Mesodermal cell (in vitro differentiated cells): ENCODE data around the gene TREH.
"Not testable (repeated sequence)": the region's sequence is repeated elsewhere in the genome, so short reads cannot be mapped to it uniquely, and the experiment has no call there.

Source experiments
- H3K27ac ChIP-seq: 2 replicates; pipeline ENCODE4 v1.7.0; 2013; ENCODE audit warnings: mild to moderate bottlenecking, low read depth, low read length, moderate library complexity; ENCODE audit not compliant: severe bottlenecking
- H3K36me3 ChIP-seq: 2 replicates; pipeline ENCODE4 v1.7.1; 2013; ENCODE audit warnings: mild to moderate bottlenecking, low read length, moderate library complexity; ENCODE audit not compliant: control insufficient read depth, insufficient read depth
- H3K4me1 ChIP-seq: one replicate; pipeline ENCODE4 v1.7.1; 2013; ENCODE audit warnings: mild to moderate bottlenecking, low read length; ENCODE audit not compliant: insufficient read depth, control insufficient read depth, poor library complexity, severe bottlenecking
- H3K4me3 ChIP-seq: 2 replicates; pipeline ENCODE4 v1.7.0; 2013; ENCODE audit warnings: low read length, control low read depth, mild to moderate bottlenecking; ENCODE audit not compliant: insufficient read depth, poor library complexity, severe bottlenecking; ENCODE audit errors: extremely low read depth
- H3K9me3 ChIP-seq: 2 replicates; pipeline ENCODE4 v1.7.1; 2013; ENCODE audit warnings: mild to moderate bottlenecking, low read length, moderate library complexity; ENCODE audit not compliant: control insufficient read depth
- WGBS, 2 experiments: methylation state at CpG; one replicate each; pipeline ENCODE4 v1.1.5; 2013; ENCODE audit warnings: missing lambda C conversion rate in 2 of 2; ENCODE audit not compliant: insufficient coverage in 2 of 2; 5-methylcytosine and 5-hydroxymethylcytosine counted together

The TREH gene

GRCh38 chr11:118715245-118715831 is 35.9 kb upstream of the TREH start:
- Histone ChIP-seq H3K9me3 (no peaks in the 10 kb centered on the region), H3K27ac (peak overlapping the region; percentile 70), H3K4me3 (no peak overlapping the region), H3K4me1 (peaks cover 3% of the 10 kb centered on the region), H3K36me3 (no peaks in the 10 kb centered on the region)
- WGBS, 2 experiments: 40 to 50% methylated on average over 2 to 3 of the region's 5 CpGs

DNA sequence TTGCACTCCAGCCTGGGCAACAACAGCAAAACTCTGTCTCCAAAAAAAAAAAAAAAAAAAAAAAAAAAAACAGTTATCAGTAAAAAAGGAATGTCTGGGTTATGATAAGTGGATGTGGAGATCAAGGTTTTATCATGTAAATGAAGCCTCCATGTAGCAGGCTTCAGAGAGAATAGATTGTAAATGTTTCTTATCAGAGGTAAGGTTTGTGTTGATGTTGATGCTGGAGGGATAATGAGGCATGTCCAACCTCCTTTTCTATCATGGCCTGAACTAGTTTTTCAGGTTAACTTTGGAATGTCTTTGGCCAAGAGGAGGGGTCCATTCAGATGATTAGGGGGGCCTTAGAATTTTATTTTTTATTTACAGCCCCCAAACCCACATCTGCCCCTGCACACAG is 35.4 kb upstream of the TREH start:
- H3K4me3 ChIP-seq: no peak overlapping the region
- H3K9me3 ChIP-seq: no peaks in the 10 kb centered on the region
- H3K27ac ChIP-seq: no peak overlapping the region
- H3K4me1 ChIP-seq: peaks cover 3% of the 10 kb centered on the region
- H3K36me3 ChIP-seq: no peaks in the 10 kb centered on the region

DNA sequence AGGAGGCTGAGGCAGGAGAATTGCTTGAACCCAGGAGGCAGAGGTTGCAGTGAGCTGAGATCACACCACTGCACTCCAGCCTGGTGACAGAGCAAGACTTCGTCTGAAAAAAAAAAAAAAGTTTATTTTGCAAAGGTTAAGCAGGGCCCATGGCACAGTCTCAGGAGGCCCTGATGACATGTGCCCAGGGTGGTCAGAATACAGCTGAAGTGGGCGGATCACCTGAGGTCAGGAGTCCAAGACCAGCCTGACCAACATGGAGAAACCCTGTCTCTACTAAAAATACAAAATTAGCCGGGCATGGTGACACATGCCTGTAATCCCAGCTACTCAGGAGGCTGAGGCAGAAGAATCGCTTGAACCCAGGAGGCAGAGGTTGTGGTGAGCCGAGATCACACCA is 35.0 kb upstream of the TREH start:
- not testable (repeated sequence) for H3K36me3 ChIP-seq, H3K4me3 ChIP-seq, H3K27ac ChIP-seq, H3K4me1 ChIP-seq, H3K9me3 ChIP-seq
- WGBS, 2 experiments: 89% methylated on average over 2 of the region's 5 CpGs; no CpG with 5 or more reads in 1 of the 2 experiments

- H3K9me3 ChIP-seq: no peaks in the 10 kb centered on the region
- H3K36me3 ChIP-seq: no peaks in the 10 kb centered on the region
- no peaks in the 10 kb centered on the region for H3K4me1 ChIP-seq
- WGBS, 2 experiments: 79 to 92% methylated on average over 2 to 4 of the region's 6 CpGs
- H3K27ac ChIP-seq: no peak overlapping the region
- no peak overlapping the region for H3K4me3 ChIP-seq
These were observed 28.8 kb upstream of the TREH start for GRCh38 chr11:118708296-118708695.

GRCh38 chr11:118706546-118706825 is 27.0 kb upstream of the TREH start:
- H3K9me3 ChIP-seq: no peaks in the 10 kb centered on the region
- H3K36me3 ChIP-seq: no peaks in the 10 kb centered on the region
- no peaks in the 10 kb centered on the region for H3K4me1 ChIP-seq
- H3K27ac ChIP-seq: no peak overlapping the region
- no peak overlapping the region for H3K4me3 ChIP-seq
- 92 to 96% methylated on average over 6 of the region's 7 CpGs for WGBS, 2 experiments

DNA sequence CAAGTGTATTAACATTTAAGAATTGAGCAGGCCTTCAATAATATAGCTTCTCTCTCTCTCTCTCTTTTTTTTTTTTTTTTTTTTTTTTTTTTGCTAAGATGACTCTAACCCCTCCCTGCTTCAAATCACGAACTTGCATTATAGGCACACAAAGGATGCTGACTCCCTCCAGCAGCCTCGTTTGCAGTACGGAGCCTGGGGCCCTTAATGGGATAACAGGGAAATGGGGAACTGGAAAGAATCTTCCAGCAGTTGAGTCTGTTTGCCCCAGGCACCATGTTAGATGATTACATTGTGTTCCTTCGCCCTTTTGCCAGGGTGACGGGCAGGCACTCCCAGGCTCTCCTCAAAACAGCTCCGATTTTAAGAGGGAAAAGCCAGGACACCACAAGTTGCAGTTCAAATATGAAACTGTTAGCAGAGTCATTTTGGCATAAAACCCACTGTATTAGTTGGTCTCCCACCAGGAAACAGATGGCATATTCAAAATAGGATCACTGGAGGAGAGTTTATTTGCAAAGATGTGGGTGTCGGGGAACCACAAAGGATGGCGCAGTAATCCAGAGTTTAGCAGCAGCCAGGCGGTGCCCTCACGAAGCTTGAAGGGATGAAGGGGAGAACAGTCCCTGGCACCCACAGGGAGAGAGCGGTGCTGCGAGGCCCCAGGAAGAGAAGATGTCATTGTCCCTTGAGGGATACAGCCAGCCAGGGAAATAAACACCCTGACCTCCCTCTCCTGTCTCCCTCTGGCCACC is 26.5 kb upstream of the TREH start:
- Histone ChIP-seq H3K27ac (no peak overlapping the region), H3K36me3 (no peaks in the 10 kb centered on the region), H3K4me3 (no peak overlapping the region), H3K4me1 (no peaks in the 10 kb centered on the region), H3K9me3 (no peaks in the 10 kb centered on the region)
- WGBS, 2 experiments: 88 to 95% methylated on average over 7 of the region's 12 CpGs

DNA sequence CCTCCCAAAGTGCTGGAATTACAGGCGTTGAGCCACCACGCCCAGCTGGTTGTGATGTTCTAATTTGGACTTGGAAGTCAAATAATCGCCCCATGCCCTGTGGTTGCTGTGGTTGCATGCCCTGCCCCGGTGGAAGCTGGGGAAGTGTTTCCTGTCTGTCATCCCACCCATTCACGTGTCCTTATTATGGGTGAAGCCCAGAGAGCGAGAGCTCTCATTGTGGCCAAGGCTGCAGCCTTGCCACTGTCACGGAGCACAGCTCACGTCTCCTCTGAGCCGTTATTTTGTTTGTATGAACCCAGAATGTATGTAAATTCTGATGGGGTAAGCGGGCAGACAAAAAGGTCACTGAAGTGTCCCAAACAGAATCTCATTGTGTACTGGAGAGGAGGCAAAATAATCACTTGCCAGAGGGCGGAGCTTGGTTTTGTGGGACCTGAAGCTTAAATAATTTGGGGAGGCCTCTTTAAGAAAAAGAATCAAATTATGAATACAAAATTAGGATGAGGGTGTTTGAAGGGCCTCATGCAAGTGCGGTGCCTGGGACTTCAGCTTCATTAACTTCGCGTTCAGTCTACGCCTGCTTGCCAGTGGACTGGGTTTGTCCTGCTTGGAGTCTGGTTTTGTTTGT is 25.8 kb upstream of the TREH start:
- 91 to 94% methylated on average over 7 to 10 of the region's 15 CpGs for WGBS, 2 experiments
- no peaks in the 10 kb centered on the region for H3K4me1 ChIP-seq
- H3K4me3 ChIP-seq: no peak overlapping the region
- H3K36me3 ChIP-seq: no peaks in the 10 kb centered on the region
- H3K27ac ChIP-seq: no peak overlapping the region
- H3K9me3 ChIP-seq: peaks cover 3% of the 10 kb centered on the region

GRCh38 chr11:118703563-118704106 is 24.2 kb upstream of the TREH start:
- no peak overlapping the region for H3K27ac ChIP-seq
- H3K36me3 ChIP-seq: no peaks in the 10 kb centered on the region
- WGBS, 2 experiments: 88 to 100% methylated on average over 3 to 4 of the region's 5 CpGs
- no peaks in the 10 kb centered on the region for H3K4me1 ChIP-seq
- H3K4me3 ChIP-seq: no peak overlapping the region
- peaks cover 4% of the 10 kb centered on the region for H3K9me3 ChIP-seq

- peaks cover 4% of the 10 kb centered on the region for H3K9me3 ChIP-seq
- no peaks in the 10 kb centered on the region for H3K4me1 ChIP-seq
- no peak overlapping the region for H3K4me3 ChIP-seq
- 83% methylated on average over 6 of the region's 7 CpGs for WGBS, 2 experiments
- H3K27ac ChIP-seq: no peak overlapping the region
- no peaks in the 10 kb centered on the region for H3K36me3 ChIP-seq
These were observed 20.2 kb upstream of the TREH start for GRCh38 chr11:118699506-118700220.

DNA sequence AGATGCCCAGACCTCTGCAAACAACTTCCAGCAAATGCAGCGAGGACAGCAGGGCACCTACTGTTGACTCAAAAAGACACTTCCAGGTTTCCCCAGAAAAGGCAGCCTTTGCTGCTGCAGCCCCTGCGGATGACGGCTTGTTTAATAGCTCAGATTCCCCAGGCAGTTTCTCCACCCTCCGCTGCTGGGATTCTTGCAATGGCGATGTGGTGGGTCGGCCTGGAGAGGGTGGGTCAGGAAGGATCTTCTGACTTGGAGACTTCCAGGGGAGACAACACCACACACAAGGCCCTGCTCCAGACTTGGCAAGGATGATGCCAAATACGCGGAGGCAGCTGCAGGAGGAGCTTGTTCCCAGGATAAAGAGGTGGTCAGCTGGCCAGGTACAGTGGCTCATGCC is 17.9 kb upstream of the TREH start:
- H3K4me1 ChIP-seq: peaks cover 5% of the 10 kb centered on the region
- H3K9me3 ChIP-seq: peaks cover 4% of the 10 kb centered on the region
- H3K27ac ChIP-seq: no peak overlapping the region
- H3K36me3 ChIP-seq: no peaks in the 10 kb centered on the region
- H3K4me3 ChIP-seq: no peak overlapping the region
- 84 to 92% methylated on average over 5 to 8 of the region's 8 CpGs for WGBS, 2 experiments
